HEK293 (cell line): Measurements from ENCODE around the gene DENND2A.

ENCODE experiments used
- ATF2 ChIP-seq: fragments of 450-650 bp; formaldehyde crosslinking; IDR thresholded peaks from 2 replicates; pipeline ENCODE4 v1.5.1; 2016; ENCODE audit warnings: missing biosample characterization, missing genetic modification characterization, low read depth
- CTCF ChIP-seq: fragments of 450-650 bp; formaldehyde crosslinking; IDR thresholded peaks from 2 replicates; pipeline ENCODE4 v1.5.1; 2016; ENCODE audit warnings: missing biosample characterization, missing genetic modification characterization
- GLIS1 ChIP-seq: fragments of 450-650 bp; formaldehyde crosslinking; IDR thresholded peaks from 2 replicates; pipeline ENCODE4 v1.5.1; 2016; ENCODE audit warnings: missing biosample characterization, missing genetic modification characterization
- TCF7L2 ChIP-seq: IDR thresholded peaks from 2 replicates; pipeline ENCODE4 v1.6.1; 2011; ENCODE audit warnings: low read depth, mild to moderate bottlenecking, inconsistent platforms, low read length, moderate library complexity, borderline replicate concordance
- ZBTB26 ChIP-seq: fragments of 450-650 bp; formaldehyde crosslinking; optimal IDR thresholded peaks from 2 replicates; pipeline ENCODE3; 2016; ENCODE audit warnings: missing biosample characterization, mild to moderate bottlenecking, missing genetic modification characterization
- ZNF138 ChIP-seq: fragments of 450-650 bp; formaldehyde crosslinking; IDR thresholded peaks from 2 replicates; pipeline ENCODE4 v1.5.1; 2016; ENCODE audit warnings: missing biosample characterization, missing genetic modification characterization, borderline replicate concordance
- ZNF302 ChIP-seq: fragments of 450-650 bp; formaldehyde crosslinking; IDR thresholded peaks from 2 replicates; pipeline ENCODE4 v1.5.1; 2016; ENCODE audit warnings: missing biosample characterization, missing genetic modification characterization, low read depth
- ZNF394 ChIP-seq: fragments of 450-650 bp; formaldehyde crosslinking; IDR thresholded peaks from 2 replicates; pipeline ENCODE4 v1.5.1; 2016; ENCODE audit warnings: missing biosample characterization, missing genetic modification characterization, mild to moderate bottlenecking, moderate library complexity, borderline replicate concordance
- ZNF510 ChIP-seq: fragments of 450-650 bp; formaldehyde crosslinking; IDR thresholded peaks from 2 replicates; pipeline ENCODE4 v1.5.1; 2018; ENCODE audit warnings: mild to moderate bottlenecking, missing genetic modification characterization, missing biosample characterization; ENCODE audit not compliant: insufficient replicate concordance
- ZNF785 ChIP-seq: fragments of 450-650 bp; formaldehyde crosslinking; IDR thresholded peaks from 2 replicates; pipeline ENCODE4 v1.5.1; 2016; ENCODE audit warnings: missing biosample characterization, missing genetic modification characterization

DNA sequence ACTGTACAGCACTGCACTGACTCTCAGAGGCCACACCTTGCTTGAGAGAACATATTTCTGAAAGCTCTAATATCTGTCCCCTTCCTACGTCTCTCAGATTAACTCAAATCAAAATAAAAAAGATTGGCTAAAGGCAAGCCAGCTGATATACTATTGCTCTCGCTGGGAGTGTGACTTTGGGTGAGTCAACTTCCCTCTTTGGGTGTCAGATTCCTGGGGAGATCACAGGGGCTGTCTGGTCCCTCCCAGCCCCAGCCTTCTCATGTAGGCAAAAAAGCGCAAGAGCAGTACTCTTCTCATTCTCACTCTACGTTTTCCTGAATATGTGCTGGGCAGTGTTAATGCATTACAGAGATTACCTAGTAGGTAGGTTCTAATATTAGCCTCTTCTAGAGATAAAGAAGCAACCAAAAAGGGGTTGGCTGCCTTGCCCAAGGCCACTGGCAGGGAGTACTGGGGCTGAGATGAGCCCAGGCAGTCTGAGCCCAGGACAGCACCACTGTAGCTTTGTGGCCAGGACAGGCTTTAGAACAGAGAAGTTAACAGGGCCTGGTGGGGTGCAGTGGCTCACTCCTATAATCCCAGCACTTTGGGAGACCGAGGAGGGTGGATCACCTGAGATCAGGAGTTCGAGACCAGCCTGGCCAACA is 9.1 kb upstream of the DENND2A start:
- TF ChIP-seq CTCF (tag by site-specific recombination): no peak
- no peak for TF ChIP-seq GLIS1
- no peak for TF ChIP-seq ZNF138 (tag by site-specific recombination)
- no peak for TF ChIP-seq ZNF302 (tag by site-specific recombination)
- TF ChIP-seq ZNF394: no peak
- TF ChIP-seq ZNF785 (tag by site-specific recombination): no peak
- no peak for TF ChIP-seq TCF7L2
- TF ChIP-seq ZBTB26 (tag by site-specific recombination): no peak
- TF ChIP-seq ATF2 (tag by site-specific recombination): no peak
- TF ChIP-seq ZNF510 (tag by site-specific recombination): no peak
